OCI-LY1 (cell line): ENCODE results near the gene TMEM263.

Source experiments
- CTCF ChIP-seq: fragments of 200-600 bp; sonication (generic), shearing (Covaris generic); IDR thresholded peaks from 2 replicates; pipeline ENCODE4 v1.5.1; 2017; ENCODE audit warnings: mild to moderate bottlenecking, antibody characterized with exemption, low read length, moderate library complexity, mixed read lengths
- EZH2 ChIP-seq: fragments of 200-600 bp; sonication (generic), shearing (Covaris generic); IDR thresholded peaks from 2 replicates; pipeline ENCODE4 v1.8.0; 2017; ENCODE audit warnings: borderline replicate concordance, mixed run types, mild to moderate bottlenecking, antibody characterized with exemption, low read length, moderate library complexity, mixed read lengths

- TF ChIP-seq EZH2 (no peak), CTCF (no peak)
Measured at GRCh38 chr12:106941481-106942156, 14.1 kb upstream of the TMEM263 start.
